Naive thymus-derived CD8-positive, alpha-beta T cell (primary cell): ENCODE results near the gene CPVL. TPM values are rescaled to one million over a fixed set of nuclear protein-coding genes. Genes with fewer than 3 reads are reported as not detected.

Experiments used
- ATAC-seq, 2 donors: fragments of 150-1000 bp; cut with Tn5 transposase in 1 of 2; sonication (Bioruptor Pico), chemical (Tn5 transposase) in 1 of 2; 1 replicate in 1 of 2; 2 replicates in 1 of 2; pipeline ENCODE4 v1.10.0; 2021; ENCODE audit warnings: mild to moderate bottlenecking in 2 of 2, moderate library complexity in 2 of 2
- POLR2A ChIA-PET: fragments of 350-600 bp; sonication (Branson Sonifier 250); formaldehyde crosslinking; loops from one replicate; lab custom pipeline; 2021; ENCODE audit warnings: antibody characterized with exemption; lab: Charles Lee
- DNase-seq, 10 donors: peaks; one replicate each; pipeline versions ENCODE4 v3.0.0 to v3.0.0-alpha.2; 2020 to 2022
- H3K27ac Mint-ChIP-seq, 10 donors: one replicate each; pipeline ENCODE4 v1.8.0; 2020 to 2022; ENCODE audit warnings: mild to moderate bottlenecking in 10 of 10, mixed read lengths in 10 of 10, moderate library complexity in 4 of 10, inconsistent platforms in 1 of 10
- H3K27me3 Mint-ChIP-seq, 5 donors: one replicate each; pipeline ENCODE4 v1.8.0; 2021 to 2022; ENCODE audit warnings: mixed read lengths in 5 of 5
- H3K36me3 Mint-ChIP-seq, 3 donors: one replicate each; pipeline ENCODE4 v1.8.0; 2020 to 2022; ENCODE audit warnings: mixed read lengths in 3 of 3, mild to moderate bottlenecking in 2 of 3, inconsistent platforms in 1 of 3
- H3K4me1 Mint-ChIP-seq, 4 donors: one replicate each; pipeline ENCODE4 v1.8.0; 2021 to 2022; ENCODE audit warnings: mixed read lengths in 4 of 4
- H3K4me3 Mint-ChIP-seq, 10 donors: one replicate each; pipeline ENCODE4 v1.8.0; 2020 to 2022; ENCODE audit warnings: mild to moderate bottlenecking in 10 of 10, mixed read lengths in 10 of 10, moderate library complexity in 6 of 10, inconsistent platforms in 1 of 10
- H3K9me3 Mint-ChIP-seq, 9 donors: one replicate each; pipeline ENCODE4 v1.8.0; 2020 to 2022; ENCODE audit warnings: mixed read lengths in 9 of 9, mild to moderate bottlenecking in 3 of 9, inconsistent platforms in 1 of 9, moderate library complexity in 1 of 9
- polyA plus RNA-seq, 3 donors: library from polyadenylated mRNA; unstranded; fragments of 300-500 nt; fragmentation: Illumina TruSeq; gene quantifications; one replicate each; pipeline ENCODE4 v1.2.3, GENCODE V29; 2021
- total RNA-seq, 8 experiments: library from RNA in 2 of 8; stranded (reverse) in 2 of 8; gene quantifications; one replicate each; pipeline ENCODE4 v1.2.3 and lab custom pipeline; 2021 to 2026

CPVL gene
- total RNA-seq = 1 to 10 TPM in 1 of 2 experiments, under 1 TPM in 1; 0.70 to 1.4 TPM
- polyA plus RNA-seq = 1 to 10 TPM in 1 of 3 donors, under 1 TPM in 1, not detected in 1; 0.84 to 1.1 TPM
- total RNA-seq (lab: John Stamatoyannopoulos, UW) = 0 to 0.78 (median 0) reads per million in 6 experiments

DNA sequence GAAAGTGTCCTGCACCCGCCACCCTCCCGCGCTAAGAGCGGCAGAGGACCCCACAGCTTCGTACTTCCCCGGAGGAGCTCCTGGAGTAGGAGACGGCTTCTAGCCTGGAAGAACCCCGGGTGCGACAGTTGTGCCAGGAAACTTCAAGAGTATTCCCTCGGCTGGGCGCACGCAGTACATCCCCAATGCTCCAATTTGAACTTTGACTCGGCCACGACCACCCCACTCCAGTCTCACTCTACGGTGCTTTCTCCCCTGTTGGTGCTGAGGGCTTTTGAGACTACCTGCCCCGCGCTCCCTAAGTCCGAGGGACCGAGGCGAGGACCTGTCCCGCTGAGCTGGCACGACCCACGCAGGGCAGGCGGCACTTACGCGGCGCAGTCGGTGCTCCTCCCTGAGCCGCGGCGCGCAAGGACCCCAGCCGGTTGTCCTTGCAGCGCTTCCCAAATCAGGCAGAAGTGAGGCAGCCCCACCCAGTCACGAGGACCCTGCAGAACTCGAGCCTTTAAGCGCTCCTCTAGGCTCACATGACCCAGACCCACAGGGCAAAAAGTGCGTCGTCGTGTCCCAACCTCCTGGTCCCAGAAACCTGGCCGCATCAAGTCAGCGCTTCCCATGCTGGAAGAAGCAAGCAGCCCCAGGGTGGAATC is at the start of gene CPVL:
Gene CPVL (minus strand): TSS at position 481 of the 650 bp plus-strand sequence. CDS start 25,476 bp downstream, outside the sequence.
- H3K9me3 Mint-ChIP-seq = peaks cover 0 to 5% (median 0%) of the 10 kb centered on the region in 9 donors
- ATAC-seq (no peak), DNase-seq (no peak)
- POLR2A ChIA-PET = no interaction called here
- no peaks in the 10 kb centered on the region for H3K36me3 Mint-ChIP-seq
- H3K4me3 Mint-ChIP-seq = peak within 1 kb of the TSS in 2 of 10 donors; percentile 20 to 65
- peaks cover 0 to 15% (median 7%) of the 10 kb centered on the region in 4 donors for H3K4me1 Mint-ChIP-seq
- H3K27ac Mint-ChIP-seq = no peak within 1 kb of the TSS
- peaks cover 19 to 39% (median 30%) of the 10 kb centered on the region in 5 donors for H3K27me3 Mint-ChIP-seq

DNA sequence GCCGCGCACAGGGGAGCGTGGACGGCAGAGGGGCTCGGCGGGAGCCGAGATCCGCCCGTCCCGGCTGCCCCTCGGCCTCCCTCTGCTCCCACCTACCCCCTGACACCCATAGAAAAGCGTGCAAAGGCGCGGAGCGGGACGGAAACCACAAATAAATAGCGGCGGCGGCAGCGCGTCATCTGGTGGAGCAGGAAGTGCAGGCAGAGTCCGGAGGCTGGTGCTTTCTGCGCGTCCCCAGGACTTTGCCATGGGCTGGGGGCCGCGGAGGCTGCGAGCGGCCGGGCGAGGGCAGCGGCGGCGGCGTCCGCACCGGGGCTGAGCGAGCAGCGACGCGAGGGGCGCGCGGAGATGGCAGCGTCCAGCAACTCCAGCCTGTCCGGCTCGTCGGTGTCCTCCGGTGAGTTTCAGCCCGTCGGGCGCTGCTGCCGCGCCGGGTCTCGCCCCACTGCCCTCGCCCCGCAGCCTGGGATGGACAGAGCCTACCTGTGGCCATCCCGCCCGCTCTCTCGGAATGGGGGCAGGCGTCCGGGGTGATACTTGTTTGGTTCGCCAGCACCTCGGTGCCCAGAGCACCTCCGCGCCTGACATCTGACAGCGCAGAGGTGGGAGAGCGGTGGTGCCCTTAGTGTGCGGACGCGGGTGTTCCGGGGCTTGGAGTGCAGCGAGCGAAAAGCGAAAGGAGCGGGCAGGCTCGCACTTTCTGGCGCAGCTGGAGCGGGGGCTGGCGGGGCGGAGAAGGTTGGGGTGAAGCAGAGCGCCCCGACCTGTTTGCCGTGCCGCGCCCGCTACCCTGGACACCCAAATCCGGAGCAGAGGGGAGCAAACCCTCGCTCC is 48.5 kb upstream of the CPVL start, which contains the start of gene CHN2:
Gene CHN2 (plus strand): TSS at position 182 of the 834 bp plus-strand sequence.
- ATAC-seq (peak; percentile 82 to 87), DNase-seq (peak; percentile 7 to 64 (median 36))
- Mint-ChIP-seq H3K4me1 (peaks cover 13 to 34% (median 20%) of the 10 kb centered on the region in 4 donors), H3K4me3 (peak within 1 kb of the TSS; percentile 66 to 94 (median 89)), H3K36me3 (no peaks in the 10 kb centered on the region), H3K27ac (peak within 1 kb of the TSS in 8 of 10 donors; percentile 15 to 94 (median 56)), H3K9me3 (no peaks in the 10 kb centered on the region), H3K27me3 (peaks cover 16 to 39% (median 33%) of the 10 kb centered on the region in 5 donors)
- POLR2A ChIA-PET = interaction anchor here (0.7 kb wide), 1 partner anchor 80 kb away, joined by 3 read pairs; no protein-coding TSS in a partner anchor

DNA sequence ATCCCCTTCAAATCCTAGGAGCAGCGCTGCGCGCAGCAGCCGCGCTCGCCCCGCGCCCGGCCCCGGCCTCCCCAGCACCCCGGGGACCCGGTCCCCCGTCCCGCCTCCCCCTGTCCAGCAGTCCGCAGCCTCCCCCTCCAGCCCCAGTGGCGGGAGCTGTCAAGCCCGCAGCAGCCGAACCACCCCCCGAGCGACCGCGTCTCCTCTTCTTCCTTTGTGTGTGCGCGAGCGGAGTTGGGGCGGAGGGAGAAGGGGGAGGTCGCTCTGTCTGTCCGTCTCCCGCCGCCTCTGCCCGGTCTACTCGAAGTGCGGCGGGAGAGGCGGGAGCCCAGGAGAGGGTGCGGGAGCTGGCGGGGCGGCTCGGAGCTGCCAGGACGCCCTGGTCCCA is 47.9 kb upstream of the CPVL start:
- Mint-ChIP-seq H3K27me3 (peaks cover 17 to 42% (median 33%) of the 10 kb centered on the region in 5 donors), H3K9me3 (no peaks in the 10 kb centered on the region), H3K4me3 (peak overlapping the region; percentile 66 to 85 (median 74)), H3K36me3 (no peaks in the 10 kb centered on the region), H3K27ac (no peak overlapping the region), H3K4me1 (peaks cover 15 to 34% (median 25%) of the 10 kb centered on the region in 4 donors)
- DNase-seq (peak in 1 of 10 donors; percentile 10), ATAC-seq (peak in 1 of 2 donors; percentile 10)
- POLR2A ChIA-PET = no interaction called here

DNA sequence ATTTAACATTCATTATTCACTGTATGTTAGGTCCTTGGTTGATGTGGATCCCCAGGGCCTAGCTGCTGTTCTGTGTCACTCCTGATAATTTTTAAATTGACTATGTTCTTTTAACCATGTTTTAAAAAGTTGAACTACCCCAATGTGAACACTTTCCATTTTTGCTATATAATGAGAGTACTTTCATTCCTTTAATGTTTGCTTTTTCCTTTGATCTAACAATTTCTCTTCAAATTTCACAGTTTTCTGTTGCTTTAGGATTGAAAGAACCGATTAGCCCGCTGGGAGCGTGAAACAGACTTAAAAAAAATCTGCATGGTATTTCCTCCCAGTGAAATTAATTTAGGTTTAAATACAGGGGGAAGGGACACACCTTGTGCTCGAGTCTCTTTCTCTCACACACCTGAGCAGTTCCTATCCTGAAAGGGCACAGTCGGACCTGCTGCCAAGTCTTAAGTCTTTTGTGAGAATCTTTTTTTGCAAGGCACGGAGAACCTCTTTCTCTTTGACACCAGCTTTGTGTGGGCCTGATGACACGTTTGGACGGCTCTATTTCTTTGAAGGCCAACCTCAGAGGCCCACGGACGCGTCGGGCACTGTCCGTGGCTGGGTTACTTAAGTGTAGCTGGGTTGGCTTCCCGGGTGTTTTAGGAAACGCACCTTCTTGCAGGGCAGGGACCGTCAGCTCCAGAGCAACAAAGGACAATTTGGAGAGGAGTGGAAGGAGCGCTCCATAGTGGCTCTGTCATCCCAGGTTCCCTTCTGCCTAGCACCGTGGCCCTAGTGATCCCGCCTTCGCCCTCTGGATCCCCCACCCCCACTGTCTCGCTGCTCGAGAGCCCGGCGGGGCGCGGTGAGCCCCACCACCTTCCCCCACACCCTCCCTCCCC is 47.2 kb upstream of the CPVL start:
- POLR2A ChIA-PET = no interaction called here
- Mint-ChIP-seq H3K27me3 (peaks cover 17 to 43% (median 28%) of the 10 kb centered on the region in 5 donors), H3K9me3 (no peaks in the 10 kb centered on the region), H3K36me3 (no peaks in the 10 kb centered on the region), H3K4me3 (peak overlapping the region; percentile 26 to 78 (median 66)), H3K27ac (peak overlapping the region in 1 of 10 donors; percentile 40), H3K4me1 (peaks cover 15 to 34% (median 25%) of the 10 kb centered on the region in 4 donors)
- DNase-seq (no peak), ATAC-seq (no peak)

DNA sequence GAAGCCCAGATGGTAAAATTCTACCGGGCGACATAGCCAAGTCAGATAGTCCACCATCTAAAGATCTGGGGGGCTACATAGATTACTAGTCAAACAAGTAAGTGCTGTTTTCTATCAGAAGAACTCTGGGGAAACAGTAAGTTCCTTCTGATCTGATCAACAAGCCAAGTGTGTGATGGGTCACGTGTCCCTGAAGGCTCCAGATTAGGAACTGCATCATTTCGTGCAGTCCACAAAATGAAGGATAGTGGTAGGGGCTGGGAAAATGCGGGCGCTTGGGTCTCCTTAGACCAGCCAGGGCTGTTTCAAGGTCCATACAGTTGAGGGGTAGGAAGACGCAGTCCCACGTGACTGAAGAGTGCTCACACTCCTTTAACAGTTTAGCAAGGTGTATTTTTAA is 46.5 kb upstream of the CPVL start:
- ATAC-seq (no peak), DNase-seq (no peak)
- H3K4me1 Mint-ChIP-seq = peaks cover 15 to 31% (median 25%) of the 10 kb centered on the region in 4 donors
- peaks cover 17 to 39% (median 28%) of the 10 kb centered on the region in 5 donors for H3K27me3 Mint-ChIP-seq
- H3K9me3 Mint-ChIP-seq = no peaks in the 10 kb centered on the region
- POLR2A ChIA-PET = no interaction called here
- H3K36me3 Mint-ChIP-seq = no peaks in the 10 kb centered on the region
- H3K4me3 Mint-ChIP-seq = peak overlapping the region in 6 of 10 donors; percentile 5 to 71 (median 36)
- no peak overlapping the region for H3K27ac Mint-ChIP-seq

DNA sequence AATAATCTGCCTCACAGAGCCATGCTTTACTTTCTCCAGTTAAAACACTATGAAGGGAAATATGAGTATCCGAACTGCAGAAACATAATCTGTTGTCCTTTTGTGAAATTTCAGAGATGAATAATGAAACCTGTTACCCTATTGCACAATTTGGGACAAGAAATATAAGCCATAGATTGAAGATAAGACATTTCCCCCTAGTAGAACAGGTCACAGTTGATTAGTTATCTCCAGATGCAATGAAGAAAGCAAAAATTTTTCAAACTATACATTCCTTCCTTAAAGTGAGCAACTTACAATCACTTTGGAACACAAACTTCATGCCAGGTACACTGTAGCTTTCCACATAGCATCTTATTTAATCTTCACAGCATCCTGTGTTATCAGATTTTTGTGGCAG is 46.0 kb upstream of the CPVL start:
- ATAC-seq (no peak), DNase-seq (no peak)
- peaks cover 15 to 28% (median 24%) of the 10 kb centered on the region in 4 donors for H3K4me1 Mint-ChIP-seq
- no peaks in the 10 kb centered on the region for H3K36me3 Mint-ChIP-seq
- H3K27me3 Mint-ChIP-seq = peaks cover 17 to 34% (median 28%) of the 10 kb centered on the region in 5 donors
- POLR2A ChIA-PET = no interaction called here
- H3K4me3 Mint-ChIP-seq = peak overlapping the region in 1 of 10 donors; percentile 2
- H3K27ac Mint-ChIP-seq = no peak overlapping the region
- no peaks in the 10 kb centered on the region for H3K9me3 Mint-ChIP-seq

DNA sequence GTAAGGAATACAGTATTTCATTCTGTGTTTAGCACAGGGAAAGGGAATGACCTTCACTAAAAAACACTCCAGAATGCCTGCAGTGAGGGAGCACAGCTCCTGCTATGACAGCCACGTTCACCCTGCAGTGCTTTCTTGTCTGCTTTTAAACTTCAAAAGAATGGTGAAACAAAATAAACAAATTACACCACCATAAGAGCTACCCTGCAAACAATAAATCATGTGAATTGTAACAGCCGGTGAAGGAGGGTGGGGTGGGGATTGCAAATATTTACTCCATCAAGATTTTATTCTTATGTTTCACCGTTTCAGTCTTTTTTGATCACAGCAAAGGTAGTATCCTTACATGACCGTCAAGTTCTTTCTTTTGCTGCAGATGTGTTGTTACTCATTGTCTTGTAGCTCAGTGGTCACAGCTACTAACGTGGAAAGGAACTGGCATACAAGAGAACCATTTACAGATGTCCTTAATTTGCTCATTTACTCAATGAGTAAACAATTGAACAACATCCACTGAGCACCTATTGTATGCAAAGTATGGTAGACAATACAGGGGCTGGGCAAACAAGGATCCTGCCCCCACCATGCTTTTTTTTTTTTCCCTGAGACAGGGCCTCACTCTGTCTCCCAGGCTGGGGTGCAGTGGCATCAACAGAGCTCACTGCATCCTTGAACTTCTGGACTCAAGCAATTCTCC is 44.2 kb upstream of the CPVL start:
- POLR2A ChIA-PET = no interaction called here
- no peak overlapping the region for H3K4me3 Mint-ChIP-seq

DNA sequence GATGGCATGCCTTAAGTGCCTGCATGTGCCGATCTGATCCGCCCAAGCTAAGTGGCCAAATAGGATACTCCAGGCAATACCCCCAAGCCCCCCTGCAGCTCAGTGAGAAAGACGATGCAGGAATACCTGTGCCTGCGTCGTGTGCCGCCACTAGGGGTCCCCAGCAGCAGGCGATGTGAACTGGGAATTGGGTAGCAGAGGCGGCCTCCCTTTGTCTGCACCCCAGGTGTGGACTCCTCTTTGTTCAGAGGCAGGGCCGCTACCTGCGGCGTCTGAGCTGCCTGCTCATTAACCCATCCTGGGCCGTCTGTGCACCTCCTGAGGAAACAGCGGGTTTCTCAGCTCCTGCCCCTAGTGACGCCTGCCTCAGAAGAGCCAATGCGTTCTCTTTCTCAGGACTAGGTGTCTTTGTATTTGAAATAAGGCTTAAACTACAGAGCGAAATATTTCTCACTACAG is 43.4 kb upstream of the CPVL start:
- Mint-ChIP-seq H3K9me3 (no peaks in the 10 kb centered on the region), H3K27ac (no peak overlapping the region), H3K36me3 (no peaks in the 10 kb centered on the region), H3K4me1 (peaks cover 2 to 10% (median 5%) of the 10 kb centered on the region in 4 donors), H3K4me3 (no peak overlapping the region), H3K27me3 (peaks cover 6 to 14% (median 11%) of the 10 kb centered on the region in 5 donors)
- POLR2A ChIA-PET = no interaction called here
- ATAC-seq = peak; percentile 52 to 68
- peak in 9 of 10 donors; percentile 24 to 75 (median 43) for DNase-seq

More for the DNA sequence above, 44.2 kb upstream of the CPVL start:
- H3K4me1 Mint-ChIP-seq = peaks cover 5 to 15% (median 9%) of the 10 kb centered on the region in 4 donors
- H3K27ac Mint-ChIP-seq = no peak overlapping the region
- H3K9me3 Mint-ChIP-seq = no peaks in the 10 kb centered on the region
- ATAC-seq (no peak), DNase-seq (no peak)
- no peaks in the 10 kb centered on the region for H3K36me3 Mint-ChIP-seq
- peaks cover 7 to 18% (median 16%) of the 10 kb centered on the region in 5 donors for H3K27me3 Mint-ChIP-seq

DNA sequence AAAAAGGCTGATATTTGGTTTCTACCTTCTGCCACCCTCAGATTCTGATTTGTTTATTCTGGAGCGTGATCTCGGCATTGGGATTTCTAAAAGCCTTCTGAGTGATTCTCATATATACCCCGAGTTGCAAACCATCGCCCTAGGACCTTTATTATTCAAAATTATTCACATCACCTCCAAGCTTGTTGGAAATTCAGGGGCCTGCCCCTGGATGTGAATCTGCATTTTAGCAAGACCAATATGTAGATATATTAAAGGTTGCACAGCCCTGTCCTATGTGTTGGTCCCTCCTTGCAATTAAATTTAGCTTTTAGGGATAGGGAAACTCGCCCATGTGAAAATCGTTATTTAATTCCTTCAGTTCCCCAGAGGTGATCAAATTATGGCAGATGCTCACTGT is 39.3 kb upstream of the CPVL start:
- no peak for DNase-seq
- no peak overlapping the region for H3K27ac Mint-ChIP-seq
- no peak for ATAC-seq
- peaks cover 3 to 17% (median 8%) of the 10 kb centered on the region in 5 donors for H3K27me3 Mint-ChIP-seq
- no peak overlapping the region for H3K4me3 Mint-ChIP-seq
- H3K9me3 Mint-ChIP-seq = no peaks in the 10 kb centered on the region
- H3K36me3 Mint-ChIP-seq = no peaks in the 10 kb centered on the region
- peaks cover 2 to 10% (median 3%) of the 10 kb centered on the region in 4 donors for H3K4me1 Mint-ChIP-seq
- POLR2A ChIA-PET = no interaction called here

DNA sequence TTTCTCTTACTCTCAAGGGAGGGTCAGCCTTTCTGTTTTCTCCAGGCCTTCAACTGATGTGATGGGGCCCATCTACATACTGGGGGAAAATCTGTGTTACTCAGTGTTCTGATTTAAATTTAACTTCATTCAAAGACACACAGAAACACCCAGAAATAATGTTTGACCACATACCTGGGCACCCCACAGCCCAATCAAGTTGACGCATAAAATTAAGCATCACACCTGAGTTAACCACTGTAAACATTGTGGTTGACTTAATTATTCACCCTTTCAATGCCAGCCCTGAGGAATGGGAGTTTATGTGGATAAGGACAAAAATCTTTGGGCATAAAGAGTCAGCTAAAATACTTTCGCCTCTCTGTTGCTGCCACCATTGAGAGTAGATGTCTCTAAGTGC is 38.3 kb upstream of the CPVL start:
- DNase-seq (no peak), ATAC-seq (no peak)
- Mint-ChIP-seq H3K27ac (no peak overlapping the region), H3K36me3 (no peaks in the 10 kb centered on the region), H3K4me3 (no peak overlapping the region), H3K9me3 (no peaks in the 10 kb centered on the region), H3K27me3 (peaks cover under 1 to 12% (median 4%) of the 10 kb centered on the region in 5 donors), H3K4me1 (peaks cover 0 to 5% (median under 1%) of the 10 kb centered on the region in 4 donors)
- POLR2A ChIA-PET = no interaction called here

DNA sequence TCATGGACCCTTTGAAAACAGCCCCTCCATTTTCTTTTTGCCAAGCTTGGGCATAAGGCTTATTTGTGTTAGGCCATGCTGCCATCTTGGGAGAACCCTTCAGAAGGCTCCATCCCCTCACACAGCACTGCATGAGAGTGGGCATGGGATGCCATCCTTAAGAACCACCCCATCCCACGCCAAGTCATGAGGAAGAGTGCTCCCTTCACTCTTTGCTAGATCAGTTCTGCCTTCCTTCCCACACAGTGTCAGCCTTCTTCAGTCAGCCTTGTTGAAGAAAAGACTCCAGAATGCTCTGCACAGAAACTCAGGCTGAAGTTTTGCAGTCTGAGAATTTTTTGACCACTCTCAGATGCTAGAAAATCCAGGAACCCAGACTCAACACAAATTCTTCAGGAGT is 32.8 kb upstream of the CPVL start:
- Mint-ChIP-seq H3K27me3 (peaks cover 3 to 13% (median 6%) of the 10 kb centered on the region in 5 donors), H3K9me3 (peaks cover 0 to 3% (median 0%) of the 10 kb centered on the region in 9 donors), H3K4me1 (peaks cover 3 to 8% (median 6%) of the 10 kb centered on the region in 4 donors), H3K27ac (no peak overlapping the region), H3K36me3 (no peaks in the 10 kb centered on the region), H3K4me3 (no peak overlapping the region)
- ATAC-seq (no peak), DNase-seq (no peak)
- POLR2A ChIA-PET = no interaction called here
